ENCODE data around the gene GDPD1.
"Not testable (repeated sequence)": the region's sequence is repeated elsewhere in the genome, so short reads cannot be mapped to it uniquely, and the experiment has no call there.

The GDPD1 gene

GRCh38 chr17:59220328-59221158, at the start of gene GDPD1:
GDPD1 (plus strand) TSS chr17:59220511; CDS start chr17:59220610, 99 bp downstream.
- FAIRE-seq, result no peak

GRCh38 chr17:59172436-59173004, 47.8 kb upstream of the GDPD1 start:
- FAIRE-seq, result no peak

DNA sequence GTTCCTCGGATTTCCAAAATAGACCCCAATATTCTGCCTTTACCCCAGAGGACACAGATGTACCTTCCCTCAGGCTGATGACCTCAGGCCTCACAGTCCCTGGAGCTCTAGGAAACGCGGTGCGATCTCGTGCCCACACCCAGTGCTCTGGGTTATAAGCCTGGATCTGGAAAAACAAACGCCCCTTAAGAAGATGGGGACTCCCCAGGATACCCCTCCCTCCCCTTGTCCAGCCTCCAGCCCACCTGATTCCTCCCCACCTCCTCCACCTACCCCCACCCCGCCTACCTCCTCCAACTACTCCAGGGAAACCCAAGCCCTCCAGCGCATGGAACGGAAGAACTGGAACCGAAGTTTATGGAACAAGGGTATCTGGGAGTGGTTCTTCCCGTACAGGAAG, 45.6 kb upstream of the GDPD1 start:
- no peak for FAIRE-seq

DNA sequence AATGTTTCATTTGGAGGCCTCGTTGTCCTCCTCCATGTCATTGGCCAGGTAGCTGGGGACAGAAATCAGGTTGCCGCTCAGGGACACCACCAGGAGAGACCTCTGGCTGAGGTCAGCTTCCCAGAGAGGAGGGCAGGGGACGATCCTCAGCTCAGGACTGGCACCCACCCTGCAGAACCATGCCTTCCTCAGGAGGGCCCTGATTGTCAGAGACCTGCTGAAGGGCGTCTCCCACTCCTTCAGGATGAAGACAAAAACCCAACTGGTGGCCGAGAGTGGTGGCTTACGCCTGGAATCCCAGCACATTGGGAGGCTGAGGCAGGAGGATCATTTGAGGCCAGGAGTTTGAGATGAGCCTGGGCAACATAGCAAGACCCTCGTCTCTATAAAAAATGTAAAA, 45.2 kb upstream of the GDPD1 start:
- no peak for FAIRE-seq

DNA sequence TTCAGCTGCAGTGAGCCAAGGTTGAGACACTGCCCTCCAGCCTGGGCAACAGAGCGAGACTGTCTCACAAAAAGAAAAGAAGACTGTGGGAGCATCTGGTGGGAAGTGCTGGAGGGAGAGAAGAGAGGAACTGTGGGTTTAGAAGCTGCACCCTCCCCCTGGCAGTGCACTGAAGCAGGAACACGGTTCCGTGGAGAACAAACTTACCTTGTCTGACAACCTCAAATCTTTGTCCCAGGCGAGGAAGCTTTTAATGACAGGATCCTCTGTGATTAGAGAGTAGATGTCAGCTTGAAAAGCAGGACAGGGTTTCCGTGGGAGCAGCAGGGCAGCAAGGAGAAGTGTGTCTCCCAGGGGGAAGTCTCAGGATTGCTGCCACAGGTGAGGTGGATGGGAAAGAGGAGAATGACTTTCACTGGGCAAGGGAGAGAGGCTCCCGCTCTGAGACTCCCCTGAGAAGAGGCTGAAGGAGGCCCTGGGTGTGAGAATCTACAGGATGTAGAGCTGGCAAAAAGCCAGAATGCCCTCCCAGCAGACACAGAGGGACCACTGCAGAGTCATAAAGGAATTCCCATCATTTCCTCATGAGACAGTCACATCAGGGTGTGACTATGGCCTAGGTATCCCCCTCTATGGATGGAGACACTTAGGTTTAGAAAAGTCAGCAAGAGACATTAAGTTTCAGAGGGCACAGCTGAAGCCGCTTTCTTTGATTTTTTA, 41.9 kb upstream of the GDPD1 start:
- FAIRE-seq, result no peak

GRCh38 chr17:59179601-59180000, 40.7 kb upstream of the GDPD1 start:
- FAIRE-seq, result not testable (repeated sequence)

DNA sequence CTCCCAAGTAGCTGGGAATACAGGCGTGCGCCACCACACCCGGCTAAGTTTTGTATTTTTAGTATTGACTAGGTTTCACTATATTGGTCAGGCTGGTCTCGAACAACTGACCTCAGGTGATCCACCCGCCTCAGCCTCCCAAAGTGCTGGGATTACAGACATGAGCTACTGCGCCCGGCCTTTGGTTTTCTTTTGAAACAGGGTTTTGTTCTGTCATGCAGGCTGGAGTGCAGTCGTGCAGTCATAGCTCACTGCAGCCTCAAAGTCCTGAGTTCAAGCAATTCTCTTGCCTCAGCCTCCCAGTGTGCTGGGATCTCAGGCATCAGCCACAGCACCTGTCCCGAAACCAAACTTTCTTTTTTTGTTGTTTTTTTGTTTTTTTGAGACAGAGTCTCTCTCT, 39.7 kb upstream of the GDPD1 start:
- no peak for FAIRE-seq

DNA sequence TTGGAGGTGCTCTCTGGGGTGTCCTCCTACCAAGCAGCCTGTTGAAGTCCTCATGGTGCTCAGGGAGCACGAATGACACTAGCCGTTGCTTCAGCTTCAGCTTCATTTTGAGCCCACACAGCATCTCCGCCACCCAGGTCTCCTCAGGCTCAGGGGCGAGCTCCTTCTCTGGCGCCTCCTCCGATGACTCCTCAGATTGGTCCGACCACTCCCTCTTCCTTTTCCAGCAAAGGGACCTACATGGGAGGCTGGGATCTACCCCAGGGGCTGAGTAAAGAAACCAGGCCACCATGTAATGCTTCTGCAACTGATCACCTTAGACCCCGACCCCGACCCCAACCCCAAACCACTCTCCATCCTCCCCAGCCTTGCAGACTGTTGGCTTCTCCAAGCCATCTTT, 38.8 kb upstream of the GDPD1 start:
- FAIRE-seq, result no peak

DNA sequence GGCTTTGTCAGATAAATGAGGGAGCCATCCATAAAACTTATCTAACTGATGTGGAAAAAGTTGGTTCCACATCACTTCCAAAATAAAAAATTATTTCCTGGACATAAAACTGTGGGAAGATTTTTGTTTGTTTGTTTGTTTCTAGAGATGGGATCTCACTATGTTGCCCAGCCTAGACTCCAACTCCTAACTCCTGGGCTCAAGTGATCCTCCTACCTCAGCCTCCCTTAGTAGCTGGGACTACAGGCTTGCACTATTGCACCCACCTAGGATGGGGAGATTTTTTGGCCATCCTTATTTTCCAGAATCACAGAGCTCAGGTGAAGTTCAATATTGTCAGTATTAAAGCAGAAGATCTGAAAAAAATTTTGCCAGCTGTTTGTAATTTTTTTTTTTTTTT, 34.3 kb upstream of the GDPD1 start:
- no peak for FAIRE-seq

DNA sequence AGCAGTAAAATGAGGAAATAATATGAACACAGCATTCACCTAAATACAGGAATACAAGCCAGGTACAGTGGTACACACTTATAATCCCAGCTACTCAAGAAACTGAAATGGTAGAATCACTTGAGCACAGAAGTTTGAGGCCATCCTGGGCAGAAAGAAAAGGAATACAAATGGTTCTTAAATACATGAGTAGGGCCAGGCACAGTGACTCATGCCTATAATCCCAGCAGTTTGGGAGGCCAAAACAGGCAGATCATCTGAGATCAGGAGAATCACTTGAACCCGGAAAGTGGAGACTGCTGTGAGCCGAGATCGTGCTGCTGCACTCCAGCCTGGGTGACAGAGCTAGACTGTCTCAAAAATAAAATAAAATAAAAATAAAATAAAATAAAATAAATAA, 33.5 kb upstream of the GDPD1 start:
- FAIRE-seq, result no peak

- no peak for FAIRE-seq
Measured at GRCh38 chr17:59190806-59191205, 29.5 kb upstream of the GDPD1 start.

- no peak for FAIRE-seq
Measured at GRCh38 chr17:59193336-59193862, 26.9 kb upstream of the GDPD1 start.

DNA sequence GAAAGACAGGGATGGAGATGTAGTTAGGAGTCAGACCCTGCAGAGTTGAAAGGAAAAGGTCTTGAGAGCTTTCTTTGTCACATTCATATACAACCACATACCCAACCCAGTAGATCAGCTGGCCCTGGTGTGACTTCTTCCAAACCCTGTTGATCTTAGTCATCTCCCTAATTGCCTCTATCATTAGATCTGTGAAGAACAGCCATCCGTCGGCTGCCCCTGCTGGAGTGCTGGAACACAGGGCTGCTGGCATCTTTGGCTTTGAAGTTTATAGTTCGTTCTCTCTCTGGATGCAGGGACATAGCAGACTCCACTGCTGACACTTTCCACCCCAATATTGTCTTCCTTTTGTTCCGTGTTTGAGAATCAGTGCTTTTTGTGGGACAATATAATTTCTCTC, 20.9 kb upstream of the GDPD1 start:
- FAIRE-seq, result no peak

GRCh38 chr17:59202320-59202719, 18.0 kb upstream of the GDPD1 start:
- no peak for FAIRE-seq

DNA sequence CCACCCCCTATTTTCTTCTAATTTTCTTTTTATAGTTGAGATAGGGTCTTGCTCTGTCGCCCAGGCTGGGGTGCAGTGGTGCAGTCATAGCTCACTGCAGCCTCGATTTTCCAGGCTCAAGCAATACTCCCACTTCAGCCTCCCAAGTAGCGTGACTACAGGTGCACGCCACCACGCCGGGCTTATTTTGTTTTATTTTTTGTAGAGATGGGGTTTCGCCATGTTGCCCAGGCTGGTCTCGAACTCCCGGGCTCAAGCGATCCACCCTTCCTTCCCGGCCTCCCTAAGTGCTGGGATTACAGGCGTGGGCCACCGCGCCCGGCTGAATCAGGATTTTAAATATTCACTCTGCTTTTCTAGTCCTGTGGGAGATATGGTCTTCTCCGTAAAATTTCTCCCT, 941 bp upstream of the GDPD1 start:
- no peak for FAIRE-seq

DNA sequence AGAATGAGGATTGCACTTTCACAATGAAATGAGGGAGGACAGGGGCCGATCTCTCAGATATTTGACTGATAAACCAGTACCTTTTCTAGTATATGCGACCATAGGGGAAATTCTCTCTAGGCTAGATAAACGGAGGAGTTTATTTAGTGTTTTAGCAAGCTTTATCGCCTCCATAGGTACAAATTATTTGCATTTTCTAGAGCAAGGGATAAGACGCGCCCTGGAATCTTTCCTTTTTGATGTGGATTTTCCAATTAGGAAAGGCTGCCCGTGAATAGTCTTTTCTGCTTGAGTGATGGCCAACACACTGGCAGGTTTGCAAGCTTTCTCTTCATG, 351 bp upstream of the GDPD1 start:
- no peak for FAIRE-seq

- no peak for FAIRE-seq
Measured at GRCh38 chr17:59221159-59221847, 992 bp downstream of the GDPD1 start.

DNA sequence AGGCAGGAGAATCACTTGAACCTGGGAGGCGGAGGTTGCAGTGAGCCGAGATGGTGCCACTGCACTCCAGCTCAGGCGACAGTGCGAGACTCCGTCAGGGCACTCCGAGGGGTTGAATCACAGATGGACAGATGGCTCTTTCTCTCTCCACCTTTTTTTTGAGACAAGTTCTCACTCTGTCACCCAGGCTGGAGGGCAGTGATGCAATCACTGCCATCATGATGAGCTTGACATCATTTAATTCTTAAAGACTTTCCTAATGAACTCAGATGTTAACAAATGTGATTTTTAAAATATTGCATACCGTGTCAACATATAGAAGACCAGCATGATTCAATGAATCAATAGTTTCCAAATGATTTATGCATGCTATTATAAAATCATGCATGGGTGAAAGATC, 3.5 kb downstream of the GDPD1 start:
- FAIRE-seq, result no peak

DNA sequence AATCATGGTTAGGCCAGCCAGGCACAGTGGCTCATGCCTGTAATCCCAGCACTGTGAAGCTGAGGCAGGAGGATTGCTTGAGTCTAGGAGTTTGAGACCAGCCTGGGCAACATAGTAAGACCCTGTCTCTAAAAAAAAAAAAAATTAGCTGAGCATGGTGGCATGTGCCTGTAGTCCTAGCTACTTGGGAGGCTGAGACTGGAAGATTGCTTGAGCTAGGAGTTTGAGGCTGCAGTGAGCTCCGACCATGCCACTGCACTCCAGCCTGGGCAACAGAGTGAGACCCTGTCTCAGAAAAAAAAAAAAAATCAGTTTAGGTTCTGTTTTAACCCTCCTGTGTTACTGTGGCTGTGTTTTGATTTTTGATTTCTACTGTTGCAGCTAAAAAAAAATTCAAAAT, 8.3 kb downstream of the GDPD1 start:
- FAIRE-seq, result not testable (repeated sequence)

GRCh38 chr17:59230764-59231163, 10.5 kb downstream of the GDPD1 start:
- no peak for FAIRE-seq

DNA sequence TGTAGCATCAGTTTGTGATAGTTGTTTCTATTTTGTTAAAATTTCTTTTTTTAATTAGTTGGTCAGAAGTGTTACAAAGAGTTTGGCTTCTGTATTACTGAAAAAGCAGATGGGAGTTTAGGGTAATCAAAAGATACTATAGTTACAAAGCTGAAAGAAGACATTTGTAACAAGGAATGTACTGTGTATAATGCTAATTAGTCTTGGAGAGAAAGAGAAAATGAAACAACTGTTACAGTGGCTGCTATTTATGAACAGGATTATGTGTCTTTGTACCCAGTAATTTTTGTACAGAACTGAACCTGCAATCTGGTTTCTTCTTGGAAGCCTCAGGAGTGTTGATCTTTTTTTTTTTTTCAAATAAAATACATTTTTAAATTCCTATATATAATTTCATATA, 14.3 kb downstream of the GDPD1 start:
- no peak for FAIRE-seq

DNA sequence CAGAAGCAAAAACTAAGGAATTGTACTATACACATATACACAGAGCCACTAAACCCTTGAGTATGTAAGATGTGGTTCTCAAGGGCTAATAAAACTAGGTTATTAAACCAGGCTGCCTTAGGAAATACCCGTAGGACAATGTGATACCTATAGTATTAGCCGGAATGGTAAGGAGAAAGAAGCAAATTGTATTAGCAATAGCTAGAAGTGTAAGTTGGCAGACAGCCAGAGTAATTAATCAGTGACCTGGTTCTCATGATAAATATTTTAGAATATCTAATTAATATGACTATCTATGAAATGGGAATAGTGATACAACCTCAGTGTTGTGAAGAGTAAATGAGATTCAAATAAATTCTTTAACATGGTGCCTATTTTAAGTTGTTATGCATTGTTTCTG, 18.6 kb downstream of the GDPD1 start:
- no peak for FAIRE-seq

DNA sequence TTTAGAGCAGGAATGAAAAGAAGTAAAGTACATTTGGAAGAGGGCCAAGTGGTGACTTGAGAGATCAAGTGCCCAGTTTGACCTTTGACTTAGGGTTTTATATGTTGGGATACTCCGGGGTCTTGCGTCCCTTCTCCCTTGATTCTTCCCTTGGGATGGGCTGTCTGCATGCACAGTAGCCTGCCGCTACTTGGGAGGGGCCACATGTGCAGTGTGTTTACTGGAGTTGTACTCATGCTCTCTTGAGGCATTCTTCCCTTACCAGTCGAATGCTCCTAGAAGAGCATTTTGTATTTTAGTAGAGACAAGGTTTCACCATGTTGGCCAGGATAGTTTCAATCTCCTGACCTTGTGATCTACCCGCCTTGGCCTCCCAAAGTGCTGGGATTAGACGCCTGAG, 23.8 kb downstream of the GDPD1 start:
- no peak for FAIRE-seq
